H1 (cell line): ENCODE measurements around the gene CADM1. TPM values are rescaled to one million over a fixed set of nuclear protein-coding genes. Genes with fewer than 3 reads are reported as not detected.

Experiments used
- CTCF ChIA-PET: fragments of 300-600 bp; sonication (Branson Sonifier 250); formaldehyde crosslinking; loops from one replicate; lab custom pipeline; 2021; ENCODE audit not compliant: partially characterized antibody; lab: Charles Lee
- POLR2A ChIA-PET: fragments of 300-600 bp; sonication (Branson Sonifier 250); formaldehyde crosslinking; loops from one replicate; lab custom pipeline; 2021; ENCODE audit warnings: inconsistent platforms; ENCODE audit not compliant: partially characterized antibody; lab: Charles Lee
- DNase-seq, 2 experiments: peaks; one replicate each; pipeline versions ENCODE4 v3.0.0 to v3.0.0-alpha.2; 2010 to 2022; ENCODE audit warnings: low spot score in 2 of 2, low read depth in 1 of 2, mixed read lengths in 1 of 2
- FAIRE-seq: peaks from 2 replicates; lab custom pipeline; 2011; peaks lifted over from hg19 to GRCh38; lab: Jason Lieb, UNC
- H2AFZ ChIP-seq: 2 replicates; pipeline ENCODE4 v1.8.1; 2012; ENCODE audit warnings: low read length, inconsistent platforms
- H2AK5ac ChIP-seq: 2 replicates; pipeline ENCODE4 v1.6.1; 2013; ENCODE audit warnings: low read depth, low read length
- H2BK120ac ChIP-seq: replicated peaks from 2 replicates; pipeline ENCODE3; 2013; ENCODE audit warnings: low read depth, low read length, inconsistent platforms
- H2BK12ac ChIP-seq: 2 replicates; pipeline ENCODE4 v1.6.1; 2013; ENCODE audit warnings: low read depth, low read length
- H2BK15ac ChIP-seq: 2 replicates; pipeline ENCODE4 v1.6.1; 2013; ENCODE audit warnings: low read length
- H2BK20ac ChIP-seq: 2 replicates; pipeline ENCODE4 v1.6.1; 2013; ENCODE audit warnings: low read length
- H2BK5ac ChIP-seq: 2 replicates; pipeline ENCODE4 v1.6.1; 2013; ENCODE audit warnings: low read depth, low read length
- H3K14ac ChIP-seq: 2 replicates; pipeline ENCODE4 v1.6.1; 2013; ENCODE audit warnings: inconsistent platforms; ENCODE audit not compliant: insufficient read length
- H3K18ac ChIP-seq: 2 replicates; pipeline ENCODE4 v1.6.1; 2013; ENCODE audit warnings: low read length; ENCODE audit errors: extremely low read depth
- H3K23ac ChIP-seq: 2 replicates; pipeline ENCODE4 v1.6.1; 2013; ENCODE audit warnings: inconsistent platforms; ENCODE audit not compliant: insufficient read length
- H3K23me2 ChIP-seq: 2 replicates; pipeline ENCODE4 v1.6.1; 2013; ENCODE audit warnings: low read depth, low read length
- H3K27ac ChIP-seq: 2 replicates; pipeline ENCODE4 v1.6.1; 2011; ENCODE audit warnings: low read depth, low read length, inconsistent platforms
- H3K27me3 ChIP-seq, 4 experiments: replicated peaks in 1 of 4; 1 replicate in 1 of 4; 2 replicates in 3 of 4; pipeline versions ENCODE4 v1.6.1 to v1.8.1; 2011 to 2013; ENCODE audit warnings: low read length in 3 of 4, mild to moderate bottlenecking in 3 of 4, inconsistent platforms in 2 of 4, mixed read lengths in 2 of 4, moderate library complexity in 1 of 4; ENCODE audit not compliant: control insufficient read depth in 3 of 4, insufficient read depth in 3 of 4; ENCODE audit errors: extremely low read depth in 1 of 4
- H3K36me3 ChIP-seq, 4 experiments: 2 replicates each; pipeline versions ENCODE4 v1.6.1 to v1.8.1; 2011 to 2013; ENCODE audit warnings: mild to moderate bottlenecking in 4 of 4, low read length in 3 of 4, moderate library complexity in 2 of 4, control low read depth in 1 of 4, inconsistent platforms in 1 of 4; ENCODE audit not compliant: insufficient read depth in 4 of 4, control insufficient read depth in 2 of 4
- H3K4ac ChIP-seq: replicated peaks from 2 replicates; pipeline ENCODE3; 2013; ENCODE audit warnings: low read length, low read depth, mixed read lengths, inconsistent platforms; ENCODE audit not compliant: insufficient read length
- H3K4me1 ChIP-seq, 4 experiments: replicated peaks in 1 of 4; 1 replicate in 1 of 4; 2 replicates in 3 of 4; pipeline versions ENCODE4 v1.6.1 to v1.8.1; 2011 to 2013; ENCODE audit warnings: low read length in 3 of 4, inconsistent platforms in 2 of 4, mixed read lengths in 1 of 4; ENCODE audit not compliant: insufficient read depth in 4 of 4, control insufficient read depth in 3 of 4
- H3K4me2 ChIP-seq, 2 experiments: 2 replicates each; pipeline versions ENCODE4 v1.6.1 to v1.8.1; 2011 to 2013; ENCODE audit warnings: low read depth in 2 of 2, low read length in 2 of 2, control low read depth in 1 of 2, inconsistent platforms in 1 of 2, mild to moderate bottlenecking in 1 of 2; ENCODE audit not compliant: insufficient read depth in 1 of 2
- H3K4me3 ChIP-seq, 4 experiments: fragments of 200-600, 300-600 bp in 1 of 4; sonication (generic), shearing (Covaris generic), sonication (Bioruptor Twin) in 1 of 4; 2 replicates each; pipeline versions ENCODE4 v1.5.1 to v1.8.1; 2011 to 2016; ENCODE audit warnings: low read length in 4 of 4, low read depth in 3 of 4, control low read depth in 2 of 4, inconsistent platforms in 2 of 4, mild to moderate bottlenecking in 2 of 4, mixed read lengths in 1 of 4, moderate library complexity in 1 of 4; ENCODE audit not compliant: insufficient read depth in 2 of 4; ENCODE audit errors: extremely low read depth in 1 of 4
- H3K56ac ChIP-seq: replicated peaks from 2 replicates; pipeline ENCODE3; 2013; ENCODE audit warnings: low read depth, mild to moderate bottlenecking, mixed read lengths, low read length, inconsistent platforms; ENCODE audit not compliant: insufficient read length
- H3K79me1 ChIP-seq: 2 replicates; pipeline ENCODE4 v1.6.1; 2013; ENCODE audit warnings: low read depth, low read length, control low read depth
- H3K79me2 ChIP-seq, 2 experiments: 2 replicates each; pipeline versions ENCODE4 v1.6.1 to v1.8.1; 2012 to 2013; ENCODE audit warnings: low read length in 2 of 2, mild to moderate bottlenecking in 2 of 2, inconsistent platforms in 1 of 2; ENCODE audit not compliant: insufficient read depth in 2 of 2, control insufficient read depth in 1 of 2
- H3K9ac ChIP-seq, 4 experiments: replicated peaks in 1 of 4; 1 replicate in 1 of 4; 2 replicates in 3 of 4; pipeline versions ENCODE4 v1.6.1 to v1.8.1; 2011 to 2013; ENCODE audit warnings: low read depth in 3 of 4, low read length in 3 of 4, control low read depth in 2 of 4, mild to moderate bottlenecking in 2 of 4, moderate library complexity in 2 of 4, inconsistent platforms in 1 of 4; ENCODE audit errors: extremely low read depth in 1 of 4
- H3K9me3 ChIP-seq, 2 experiments: 2 replicates each; pipeline versions ENCODE4 v1.6.1 to v1.8.1; 2012 to 2013; ENCODE audit warnings: mild to moderate bottlenecking in 2 of 2, moderate library complexity in 2 of 2, control low read depth in 1 of 2, inconsistent platforms in 1 of 2, low read depth in 1 of 2, low read length in 1 of 2, mixed read lengths in 1 of 2; ENCODE audit not compliant: insufficient read depth in 2 of 2
- H4K20me1 ChIP-seq, 2 experiments: replicated peaks in 1 of 2; 2 replicates each; pipeline versions ENCODE3 to v1.8.1; 2011 to 2013; ENCODE audit warnings: inconsistent platforms in 2 of 2, low read length in 2 of 2, mild to moderate bottlenecking in 1 of 2; ENCODE audit not compliant: insufficient read depth in 2 of 2, control insufficient read depth in 1 of 2
- H4K5ac ChIP-seq: 2 replicates; pipeline ENCODE4 v1.6.1; 2013; ENCODE audit warnings: low read length, low read depth, mixed read lengths, inconsistent platforms; ENCODE audit not compliant: insufficient read length
- H4K8ac ChIP-seq: 2 replicates; pipeline ENCODE4 v1.8.0; 2013; ENCODE audit warnings: mild to moderate bottlenecking, moderate library complexity, low read length, inconsistent platforms; ENCODE audit not compliant: insufficient read depth; ENCODE audit errors: extremely low read depth
- H4K91ac ChIP-seq: replicated peaks from 2 replicates; pipeline ENCODE3; 2013; ENCODE audit warnings: low read length, mixed read lengths, inconsistent platforms; ENCODE audit not compliant: insufficient read length
- ASH2L ChIP-seq: fragments of 200-600, 300-600 bp; sonication (generic); IDR thresholded peaks from one replicate; pipeline ENCODE4 v1.7.1; 2017; ENCODE audit warnings: low read length
- ATF2 ChIP-seq: IDR thresholded peaks from 2 replicates; pipeline ENCODE4 v1.6.1; 2012; ENCODE audit warnings: low read length, inconsistent platforms
- BCL11A ChIP-seq, 2 experiments: IDR thresholded peaks; one replicate each; pipeline ENCODE4 v1.6.1; 2011; ENCODE audit warnings: low read depth in 2 of 2, low read length in 2 of 2, mild to moderate bottlenecking in 2 of 2
- BRCA1 ChIP-seq: IDR thresholded peaks from 2 replicates; pipeline ENCODE4 v1.6.1; 2012; ENCODE audit warnings: low read depth, low read length, improper control_type of control experiment
- GTF2F1 ChIP-seq: IDR thresholded peaks from 2 replicates; pipeline ENCODE4 v1.6.1; 2012; ENCODE audit warnings: low read depth, low read length, improper control_type of control experiment, borderline replicate concordance
- NANOG ChIP-seq: IDR thresholded peaks from 2 replicates; pipeline ENCODE4 v1.6.1; 2011; ENCODE audit warnings: low read length, low read depth, mild to moderate bottlenecking, inconsistent platforms; ENCODE audit not compliant: insufficient read depth, poor library complexity, severe bottlenecking
- PHF8 ChIP-seq: fragments of 200-600 bp; sonication (generic); conservative IDR thresholded peaks from 2 replicates; pipeline ENCODE4 v1.7.1; 2012; ENCODE audit warnings: low read depth, mild to moderate bottlenecking, inconsistent platforms, low read length, moderate library complexity
- TCF12 ChIP-seq: IDR thresholded peaks from 2 replicates; pipeline ENCODE4 v1.6.1; 2011; ENCODE audit warnings: low read depth, mild to moderate bottlenecking, low read length
- WGBS, 2 experiments: shearing (Covaris generic) in 1 of 2; methylation state at CpG; one replicate each; pipeline versions ENCODE4 v1.1.6 to v1.1.7; 2013 to 2015; ENCODE audit warnings: low lambda C conversion rate in 2 of 2, mixed read lengths in 2 of 2, inconsistent platforms in 1 of 2, low coverage in 1 of 2, missing lambda C conversion rate in 1 of 2; ENCODE audit not compliant: insufficient replicate concordance in 2 of 2, insufficient coverage in 1 of 2, insufficient read length in 1 of 2; ENCODE audit errors: extremely low coverage in 1 of 2, missing lambda C conversion rate in 1 of 2; 5-methylcytosine and 5-hydroxymethylcytosine counted together
- polyA plus RNA-seq, 7 experiments: library from polyadenylated mRNA; depleted of rRNA in 3 of 7; stranded (reverse) in 5 of 7; unstranded in 2 of 7; fragments of >200 nt in 5 of 7; fragments of 200-250 nt in 2 of 7; gene quantifications; 1 replicate in 5 of 7; 2 replicates in 1 of 7; 4 replicates in 1 of 7; pipeline versions ENCODE4 v1.2.1 to v1.2.3, GENCODE V29; 2011 to 2013; ENCODE audit warnings: missing spikeins in 2 of 7, mixed read lengths in 2 of 7
- total RNA-seq: library from RNA; stranded (reverse); fragmentation: NEBNext Ultra II Directional; extraction: Animal tissue kit (Norgen Biotek cat#: 25700); gene quantifications from 2 replicates; pipeline ENCODE4 v1.2.1, GENCODE V29; 2021
- TF ChIP-seq, protein P1 (sequence below), 3 experiments: IDR thresholded peaks; 1 replicate in 2 of 3; 2 replicates in 1 of 3; pipeline versions ENCODE4 v1.5.1 to v1.6.1; 2011; ENCODE audit warnings: low read length in 3 of 3, mild to moderate bottlenecking in 3 of 3, inconsistent platforms in 2 of 3, low read depth in 1 of 3, moderate library complexity in 1 of 3; ENCODE audit not compliant: insufficient read depth in 1 of 3; ENCODE audit errors: control extremely low read depth in 1 of 3

CADM1 gene
- total and polyA plus RNA-seq, 2 of the 8 experiments (the other 6 are each of a cell fraction or from before 2014, with no cell fraction given): 8.3 to 25.3 TPM

- Histone ChIP-seq H2BK20ac (no peak overlapping the region), H3K23ac (no peak overlapping the region), H2BK120ac (no peak overlapping the region), H3K79me1 (no peaks in the 10 kb centered on the region), H2BK15ac (no peak overlapping the region), H3K14ac (no peak overlapping the region), H3K9me3 (peaks cover 8 to 10% of the 10 kb centered on the region in 2 experiments; a peak in 2 of 4 replicates), H4K91ac (no peak overlapping the region), H2BK5ac (no peak overlapping the region), H3K9ac (no peak overlapping the region), H4K5ac (no peak overlapping the region), H3K4me2 (no peak overlapping the region), H3K4me1 (no peaks in the 10 kb centered on the region), H3K18ac (no peak overlapping the region), H3K79me2 (no peaks in the 10 kb centered on the region), H3K36me3 (no peaks in the 10 kb centered on the region; a peak in 1 of 8 replicates), H3K4ac (no peak overlapping the region), H3K23me2 (no peaks in the 10 kb centered on the region), H2AK5ac (no peak overlapping the region), H3K27ac (no peak overlapping the region), H3K4me3 (no peak overlapping the region), H3K56ac (no peak overlapping the region), H2AFZ (no peak overlapping the region), H3K27me3 (no peaks in the 10 kb centered on the region), H2BK12ac (no peak overlapping the region), H4K20me1 (no peaks in the 10 kb centered on the region), H4K8ac (no peak overlapping the region)
- ChIA-PET POLR2A (no interaction called here), CTCF (interaction anchor here (0.8 to 1.8 kb wide), 3 partner anchors 9 to 519 kb away, joined by 3 to 4 read pairs (median 3); no protein-coding TSS in a partner anchor)
- DNase-seq: no peak
- 88% methylated on average over 2 of the region's 2 CpGs; no CpG with 5 or more reads in 1 of the 2 experiments for WGBS, 2 experiments
- no peak for FAIRE-seq
- TF ChIP-seq PHF8 (no peak), BCL11A (IDR thresholded peaks at IDR 0.05; ENCODE audit: low read depth in 2 of 2, low read length in 2 of 2) (no peak), ATF2 (no peak), BRCA1 (no peak), TCF12 (no peak), ASH2L (no peak), NANOG (no peak), GTF2F1 (no peak)
- TF ChIP-seq, protein P1, sequence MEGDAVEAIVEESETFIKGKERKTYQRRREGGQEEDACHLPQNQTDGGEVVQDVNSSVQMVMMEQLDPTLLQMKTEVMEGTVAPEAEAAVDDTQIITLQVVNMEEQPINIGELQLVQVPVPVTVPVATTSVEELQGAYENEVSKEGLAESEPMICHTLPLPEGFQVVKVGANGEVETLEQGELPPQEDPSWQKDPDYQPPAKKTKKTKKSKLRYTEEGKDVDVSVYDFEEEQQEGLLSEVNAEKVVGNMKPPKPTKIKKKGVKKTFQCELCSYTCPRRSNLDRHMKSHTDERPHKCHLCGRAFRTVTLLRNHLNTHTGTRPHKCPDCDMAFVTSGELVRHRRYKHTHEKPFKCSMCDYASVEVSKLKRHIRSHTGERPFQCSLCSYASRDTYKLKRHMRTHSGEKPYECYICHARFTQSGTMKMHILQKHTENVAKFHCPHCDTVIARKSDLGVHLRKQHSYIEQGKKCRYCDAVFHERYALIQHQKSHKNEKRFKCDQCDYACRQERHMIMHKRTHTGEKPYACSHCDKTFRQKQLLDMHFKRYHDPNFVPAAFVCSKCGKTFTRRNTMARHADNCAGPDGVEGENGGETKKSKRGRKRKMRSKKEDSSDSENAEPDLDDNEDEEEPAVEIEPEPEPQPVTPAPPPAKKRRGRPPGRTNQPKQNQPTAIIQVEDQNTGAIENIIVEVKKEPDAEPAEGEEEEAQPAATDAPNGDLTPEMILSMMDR (IDR thresholded peaks at IDR 0.05; ENCODE audit: control extremely low read depth in 1 of 3, insufficient read depth in 1 of 3, low read depth in 1 of 3, low read length in 3 of 3): no peak
Measured at GRCh38 chr11:115447273-115447864, 56.8 kb downstream of the CADM1 start.
